ENCODE results near the gene LNX1.
A peak's percentile ranks its signal among the peaks of the same experiment; 100 is the strongest.

The LNX1 gene

GRCh38 chr4:53497487-53498244 is 93.6 kb downstream of the LNX1 start:
- no peak for DNase-seq
- no peak overlapping the region for H3K4me3 ChIP-seq (ENCODE audit: low read depth, low read length)
- in situ Hi-C loops (cut with HindIII; ENCODE audit: low pct_ligation_motif_present, low sequenced_read_pairs): no loop called here
- H3K36me3 ChIP-seq (replicated peaks): no peaks in the 10 kb centered on the region
- TF ChIP-seq CTCF (IDR thresholded peaks at IDR 0.05; ENCODE audit: low read depth, low read length, missing control alignments): no peak
- no peaks in the 10 kb centered on the region for H3K27me3 ChIP-seq (replicated peaks)
- no peak overlapping the region for H3K27ac ChIP-seq

GRCh38 chr4:53494851-53495250 is 96.4 kb downstream of the LNX1 start:
- H3K27ac ChIP-seq: no peak overlapping the region
- no peak overlapping the region for H3K4me3 ChIP-seq (ENCODE audit: low read depth, low read length)
- H3K36me3 ChIP-seq (replicated peaks): no peaks in the 10 kb centered on the region
- no peak for TF ChIP-seq CTCF (IDR thresholded peaks at IDR 0.05; ENCODE audit: low read depth, low read length, missing control alignments)
- no peaks in the 10 kb centered on the region for H3K27me3 ChIP-seq (replicated peaks)
- DNase-seq: no peak
- in situ Hi-C loops (cut with HindIII; ENCODE audit: low pct_ligation_motif_present, low sequenced_read_pairs): no loop called here

GRCh38 chr4:53490965-53491622 is 100.2 kb downstream of the LNX1 start:
- H3K4me3 ChIP-seq (ENCODE audit: low read depth, low read length): no peak overlapping the region
- peak; percentile 84 for DNase-seq
- peak; percentile 68 for TF ChIP-seq CTCF (IDR thresholded peaks at IDR 0.05; ENCODE audit: low read depth, low read length, missing control alignments)
- no peaks in the 10 kb centered on the region for H3K27me3 ChIP-seq (replicated peaks)
- no peak overlapping the region for H3K27ac ChIP-seq
- in situ Hi-C loops (cut with HindIII; ENCODE audit: low pct_ligation_motif_present, low sequenced_read_pairs): no loop called here
- no peaks in the 10 kb centered on the region for H3K36me3 ChIP-seq (replicated peaks)

GRCh38 chr4:53490161-53490956 is 100.9 kb downstream of the LNX1 start:
- Histone ChIP-seq H3K36me3 (replicated peaks) (no peaks in the 10 kb centered on the region), H3K4me3 (ENCODE audit: low read depth, low read length) (no peak overlapping the region), H3K27ac (no peak overlapping the region), H3K27me3 (replicated peaks) (no peaks in the 10 kb centered on the region)
- no peak for TF ChIP-seq CTCF (IDR thresholded peaks at IDR 0.05; ENCODE audit: low read depth, low read length, missing control alignments)
- in situ Hi-C loops (cut with HindIII; ENCODE audit: low pct_ligation_motif_present, low sequenced_read_pairs): no loop called here
- DNase-seq: no peak

GRCh38 chr4:53489279-53489889 is 101.9 kb downstream of the LNX1 start:
- in situ Hi-C loops (cut with HindIII; ENCODE audit: low pct_ligation_motif_present, low sequenced_read_pairs): no loop called here
- Histone ChIP-seq H3K27me3 (replicated peaks) (no peaks in the 10 kb centered on the region), H3K4me3 (ENCODE audit: low read depth, low read length) (no peak overlapping the region), H3K36me3 (replicated peaks) (no peaks in the 10 kb centered on the region), H3K27ac (peak overlapping the region; percentile 37)
- no peak for TF ChIP-seq CTCF (IDR thresholded peaks at IDR 0.05; ENCODE audit: low read depth, low read length, missing control alignments)
- peak; percentile 68 for DNase-seq
